HuH-7.5 (cell line): Measurements from ENCODE around the gene TANGO6.
"Not testable (repeated sequence)": the region's sequence is repeated elsewhere in the genome, so short reads cannot be mapped to it uniquely, and the experiment has no call there.

ENCODE experiments used
- DNase-seq: peaks from one replicate; pipeline ENCODE4 v3.0.0; 2011; ENCODE audit warnings: low spot score

TANGO6 gene

DNA sequence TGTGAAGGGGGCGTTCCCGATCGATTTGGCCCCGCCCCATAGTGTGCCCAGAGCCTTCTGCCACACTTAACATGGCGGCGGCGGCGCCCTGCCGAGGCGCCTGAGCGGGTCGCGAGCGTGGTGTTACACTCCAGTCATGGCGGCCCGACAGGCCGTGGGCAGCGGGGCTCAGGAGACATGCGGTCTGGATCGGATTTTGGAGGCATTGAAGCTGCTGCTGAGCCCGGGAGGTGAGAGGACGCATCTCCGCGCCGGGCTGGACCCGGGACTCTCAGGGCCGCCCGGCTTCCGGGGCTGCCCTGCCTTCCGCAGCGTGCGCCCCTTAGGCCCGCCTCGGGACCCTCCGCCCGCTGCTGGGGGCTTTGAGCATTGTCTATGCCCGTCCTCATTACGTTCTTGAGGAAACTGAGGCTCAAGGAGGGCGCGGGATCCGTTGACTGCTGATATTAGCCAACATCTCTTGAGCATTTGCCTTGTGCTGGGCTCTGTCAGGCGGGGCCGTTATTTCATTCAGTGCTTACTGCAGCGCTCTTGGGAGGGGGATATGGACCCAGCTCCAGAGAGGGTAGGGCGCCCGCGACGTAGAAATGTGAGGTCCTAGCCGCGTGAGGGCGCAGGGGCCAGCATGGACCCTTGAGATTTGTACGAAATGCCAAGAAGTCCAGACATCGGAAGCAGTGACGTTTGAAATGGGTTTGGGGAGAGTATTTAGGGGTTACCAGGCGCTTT lies at the start of gene TANGO6:
TANGO6 (plus strand) TSS at position 50 of the 729 bp plus-strand sequence; CDS start at position 137, 87 bp downstream.
- peak; percentile 74 for DNase-seq

DNA sequence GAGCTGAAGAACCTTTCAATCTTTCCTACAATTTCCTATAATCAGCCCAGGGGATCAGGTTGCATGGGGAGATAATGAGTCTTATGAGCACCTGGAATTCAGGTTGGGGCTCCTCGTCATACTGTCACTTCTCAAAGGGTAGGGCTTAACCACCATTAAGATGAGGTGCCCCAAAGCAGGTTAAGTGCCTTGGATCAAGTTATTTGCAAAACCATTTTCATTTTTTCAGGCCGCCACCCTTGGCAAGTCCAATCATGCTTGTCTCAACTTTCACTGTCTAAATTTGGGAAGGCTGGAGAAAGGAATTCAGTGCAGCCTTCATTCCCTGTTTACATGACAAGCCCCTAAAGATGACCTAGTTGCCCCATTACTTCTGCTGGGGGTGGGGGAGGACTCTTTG lies 44.9 kb upstream of the TANGO6 start:
- DNase-seq, result no peak

- DNase-seq, result peak; percentile 66
These were observed 43.0 kb upstream of the TANGO6 start for GRCh38 chr16:68800257-68800875.

GRCh38 chr16:68802190-68802589 lies 41.1 kb upstream of the TANGO6 start:
- no peak for DNase-seq

GRCh38 chr16:68806422-68806821 lies 36.9 kb upstream of the TANGO6 start:
- no peak for DNase-seq

DNA sequence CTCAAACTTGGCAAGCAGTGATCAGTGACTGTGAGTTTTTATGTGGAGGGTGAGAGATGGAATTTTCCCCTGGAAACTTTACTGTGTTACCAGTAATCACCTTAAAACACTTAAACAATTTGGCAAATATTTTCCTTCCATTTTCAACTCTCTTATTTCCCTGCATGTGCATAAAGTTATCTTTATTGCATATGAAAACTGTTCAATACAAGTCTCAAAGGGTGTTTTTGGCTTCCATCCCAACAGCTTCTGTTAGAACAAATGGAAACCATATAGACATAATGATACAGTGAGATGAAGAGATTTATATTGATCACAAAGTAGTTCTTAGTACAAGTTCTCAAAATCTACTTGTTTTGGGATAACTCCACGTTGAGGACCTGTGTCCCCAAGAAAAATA lies 36.4 kb upstream of the TANGO6 start:
- DNase-seq, result no peak

- DNase-seq, result no peak
These were observed 28.8 kb upstream of the TANGO6 start for GRCh38 chr16:68814516-68814915.

GRCh38 chr16:68823401-68824135 lies 19.8 kb upstream of the TANGO6 start:
- DNase-seq, result no peak

DNA sequence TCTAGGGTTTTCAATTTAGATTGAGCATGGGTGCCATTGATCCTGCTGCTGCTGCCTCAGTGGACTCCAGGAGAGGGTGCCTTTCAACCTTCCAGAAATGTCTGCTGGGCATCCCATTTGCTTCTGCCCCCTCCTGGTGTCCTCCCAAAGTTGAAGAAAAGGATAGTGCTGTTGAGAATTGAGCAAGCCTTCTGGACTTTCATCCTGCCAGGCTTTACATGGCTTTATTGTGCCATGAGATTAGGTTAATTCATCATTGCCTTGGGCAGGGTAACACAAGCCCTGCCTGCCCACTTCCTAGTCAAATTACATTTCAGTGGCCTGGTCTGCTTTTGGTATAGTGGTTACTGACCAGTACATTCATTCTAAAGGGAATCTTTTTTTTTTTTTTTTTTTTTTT lies 17.9 kb upstream of the TANGO6 start:
- no peak for DNase-seq

DNA sequence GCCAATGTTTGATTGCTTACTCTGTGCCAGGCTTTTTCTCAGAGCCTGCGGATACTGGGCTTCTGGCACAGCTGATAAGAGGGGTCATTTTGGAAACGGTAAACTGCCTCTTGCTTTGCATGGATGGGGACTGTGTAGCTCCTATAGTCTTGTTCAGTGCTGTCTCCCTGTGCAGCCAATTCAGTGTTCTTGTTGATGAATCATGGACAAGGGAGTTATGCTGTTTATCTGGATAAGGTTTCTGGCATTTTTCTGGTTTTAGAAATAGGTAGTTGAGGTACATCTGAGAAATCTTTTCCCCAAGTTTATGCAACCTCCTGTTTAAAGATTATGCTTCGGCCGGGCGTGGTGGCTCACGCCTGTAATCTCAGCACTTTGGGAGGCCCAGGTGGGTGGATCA lies 16.7 kb upstream of the TANGO6 start:
- DNase-seq, result no peak

DNA sequence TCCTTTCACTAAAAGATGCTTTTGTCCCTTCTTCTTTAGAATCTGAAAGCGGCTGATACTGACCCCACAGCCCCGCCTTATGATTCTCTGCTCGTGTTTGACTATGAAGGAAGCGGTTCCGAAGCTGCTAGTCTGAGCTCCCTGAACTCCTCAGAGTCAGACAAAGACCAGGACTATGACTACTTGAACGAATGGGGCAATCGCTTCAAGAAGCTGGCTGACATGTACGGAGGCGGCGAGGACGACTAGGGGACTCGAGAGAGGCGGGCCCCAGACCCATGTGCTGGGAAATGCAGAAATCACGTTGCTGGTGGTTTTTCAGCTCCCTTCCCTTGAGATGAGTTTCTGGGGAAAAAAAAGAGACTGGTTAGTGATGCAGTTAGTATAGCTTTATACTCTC lies 10.1 kb upstream of the TANGO6 start:
- no peak for DNase-seq

- no peak for DNase-seq
These were observed 8.8 kb upstream of the TANGO6 start for GRCh38 chr16:68834550-68834949.

- no peak for DNase-seq
These were observed 7.4 kb upstream of the TANGO6 start for GRCh38 chr16:68835970-68836369.

DNA sequence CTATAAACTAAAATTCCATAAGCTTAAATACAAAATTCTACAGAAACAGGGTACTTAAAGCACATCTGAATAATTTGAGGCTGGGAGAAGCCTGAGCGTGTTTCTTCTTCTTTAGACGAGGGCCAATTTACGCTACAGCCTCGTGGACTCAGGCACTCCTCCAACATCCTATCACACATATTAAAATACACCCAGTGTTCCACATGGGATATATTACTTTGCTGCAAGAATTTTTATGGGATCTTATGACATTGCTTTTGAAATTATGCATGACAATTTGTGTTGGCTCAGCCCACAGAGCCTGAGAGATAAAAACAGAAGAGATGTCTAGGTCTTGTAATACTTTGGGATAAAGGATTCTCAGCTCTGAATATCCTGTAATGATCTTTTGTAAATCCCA lies 3.5 kb upstream of the TANGO6 start:
- DNase-seq, result no peak

- DNase-seq, result not testable (repeated sequence)
These were observed 308 bp upstream of the TANGO6 start for GRCh38 chr16:68842964-68843481.

DNA sequence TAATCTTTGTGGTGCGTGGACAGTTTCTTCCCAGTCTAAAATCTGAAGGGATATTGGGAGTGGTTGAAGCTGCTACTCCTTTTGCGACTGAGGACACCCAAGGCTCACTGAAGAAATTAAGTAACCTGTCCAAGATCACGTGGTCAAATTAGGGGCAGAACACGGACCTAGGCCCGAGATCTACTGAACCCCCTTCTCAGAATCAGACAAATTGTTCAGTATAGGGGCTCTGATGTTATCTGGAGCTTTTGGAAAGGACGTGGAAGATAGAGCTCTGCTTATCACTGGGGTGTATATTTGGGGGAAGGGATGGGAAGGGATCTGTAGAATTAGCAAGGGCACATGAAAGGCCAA lies 857 bp downstream of the TANGO6 start:
- DNase-seq, result no peak

- DNase-seq, result no peak
These were observed 5.5 kb downstream of the TANGO6 start for GRCh38 chr16:68848786-68849185.

GRCh38 chr16:68850481-68850880 lies 7.2 kb downstream of the TANGO6 start:
- DNase-seq, result no peak

GRCh38 chr16:68851601-68852000 lies 8.3 kb downstream of the TANGO6 start:
- no peak for DNase-seq

DNA sequence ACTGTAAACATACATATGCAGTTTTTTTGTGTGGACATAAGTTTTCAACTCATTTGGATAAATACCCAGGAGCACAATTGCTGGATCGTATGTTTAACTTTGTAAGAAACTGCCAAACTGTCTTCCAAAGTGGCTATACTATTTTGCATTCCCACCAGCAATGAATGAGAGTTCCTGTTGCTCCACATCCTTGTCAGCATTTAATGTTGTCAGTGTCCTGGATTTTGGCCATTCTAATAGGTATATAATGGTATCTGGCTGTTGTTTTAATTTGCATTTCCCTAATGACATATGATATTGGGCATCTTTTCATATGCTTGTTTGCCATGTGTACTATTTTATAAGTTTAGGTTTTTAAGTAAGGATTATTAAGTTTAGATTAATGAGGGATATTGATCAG lies 14.1 kb downstream of the TANGO6 start:
- DNase-seq, result no peak

- DNase-seq, result no peak
These were observed 16.5 kb downstream of the TANGO6 start for GRCh38 chr16:68859828-68860227.

DNA sequence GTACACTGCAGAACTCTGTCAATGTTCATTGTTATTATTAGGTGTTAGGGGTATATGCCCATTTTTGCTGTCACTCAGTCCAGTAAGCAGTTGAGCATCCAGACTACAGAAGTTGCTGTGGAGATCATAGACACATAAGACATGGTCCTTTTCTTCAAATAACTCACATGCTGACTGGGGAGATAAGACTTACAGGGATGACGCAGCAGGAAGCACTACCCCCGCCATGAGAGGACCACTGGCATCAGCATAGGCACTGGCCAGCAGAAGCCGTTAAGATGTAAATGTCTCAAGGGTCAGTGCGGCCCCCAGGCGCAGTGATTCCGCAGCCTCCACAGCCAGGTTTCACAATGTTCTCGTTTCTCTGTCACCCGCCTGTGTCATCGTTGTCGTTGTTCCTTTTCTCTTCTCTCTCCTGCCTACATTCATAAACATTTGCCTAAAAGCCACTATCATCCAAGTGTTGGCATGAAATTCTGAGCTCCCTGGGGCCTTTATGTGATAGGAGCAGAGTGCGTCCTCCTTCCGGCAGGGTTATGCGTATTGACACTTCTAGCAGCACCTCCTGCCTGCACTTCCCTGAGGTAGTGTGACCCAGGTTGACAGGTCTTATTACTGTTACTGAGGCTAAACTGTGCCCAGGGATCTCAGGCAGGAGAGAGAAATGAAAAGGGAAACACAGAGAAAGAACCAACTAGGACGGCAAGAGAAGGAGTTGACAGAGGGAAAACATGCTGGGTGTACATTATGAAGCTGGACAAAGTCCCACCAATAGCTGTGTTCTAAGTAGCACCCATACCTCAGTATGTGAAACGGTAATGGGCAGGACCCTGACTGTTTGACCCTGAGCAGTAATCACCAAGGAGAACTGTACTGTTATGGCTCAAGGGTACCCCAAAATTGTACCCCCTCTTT lies 17.9 kb downstream of the TANGO6 start:
- DNase-seq, result no peak
